NCI-H1436 treated with DMSO at 0.1 percent for 48 hours (cell line): Measurements from ENCODE around the gene RCSD1.
A peak's percentile ranks its signal among the peaks of the same experiment; 100 is the strongest.

ENCODE experiments used
- DNase-seq: peaks from one replicate; lab custom pipeline; 2025; lab: John Stamatoyannopoulos, UW

Gene RCSD1

DNA sequence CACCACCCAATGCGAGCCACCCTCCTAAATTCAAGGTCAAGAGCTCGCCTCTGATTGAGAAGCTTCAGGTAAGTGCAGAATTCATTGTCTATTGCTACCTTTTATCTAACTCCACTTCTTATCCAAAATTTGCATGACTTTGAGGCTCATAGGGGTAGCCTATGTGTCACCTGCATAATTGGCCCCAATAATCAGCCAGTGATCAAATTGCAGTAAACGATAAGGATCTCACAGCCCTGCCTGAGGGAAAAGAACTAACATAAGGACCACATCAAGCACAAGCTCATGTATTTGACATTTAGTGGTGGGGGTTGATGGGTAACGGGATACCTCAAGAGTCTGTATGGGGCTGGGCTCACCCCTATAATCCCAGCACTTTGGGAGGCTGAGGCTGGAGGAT, 60.0 kb downstream of the RCSD1 start:
- no peak for DNase-seq

DNA sequence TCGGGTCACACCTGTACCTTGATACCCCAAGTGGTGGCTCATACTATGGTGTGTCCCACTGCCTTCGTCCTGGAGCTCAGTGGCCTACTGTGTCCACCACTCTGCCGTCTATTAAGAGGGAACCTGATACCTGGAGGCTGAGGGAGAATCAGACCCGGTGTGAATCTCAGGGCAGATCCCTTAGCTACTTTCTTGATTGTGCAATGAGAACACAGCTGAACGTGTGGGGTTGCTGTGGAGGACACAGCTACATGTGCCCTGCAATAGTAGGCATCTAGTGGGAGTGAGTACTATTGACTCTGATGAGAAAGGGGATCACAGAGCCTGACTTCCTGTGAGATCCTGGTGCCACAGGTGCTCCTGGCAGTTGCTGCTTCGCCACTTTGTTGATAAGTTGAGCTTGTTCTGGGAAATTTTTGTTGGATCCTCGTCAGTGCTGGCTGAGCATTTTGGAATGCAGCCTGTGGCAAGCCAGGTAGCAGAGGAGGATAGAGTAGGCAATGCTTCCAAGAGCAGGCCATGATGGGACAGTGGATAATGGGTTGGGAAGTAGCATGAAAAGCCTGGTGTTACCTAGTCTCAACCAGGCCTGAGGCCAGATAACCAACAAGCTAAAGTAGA, 63.5 kb downstream of the RCSD1 start:
- DNase-seq: no peak

DNA sequence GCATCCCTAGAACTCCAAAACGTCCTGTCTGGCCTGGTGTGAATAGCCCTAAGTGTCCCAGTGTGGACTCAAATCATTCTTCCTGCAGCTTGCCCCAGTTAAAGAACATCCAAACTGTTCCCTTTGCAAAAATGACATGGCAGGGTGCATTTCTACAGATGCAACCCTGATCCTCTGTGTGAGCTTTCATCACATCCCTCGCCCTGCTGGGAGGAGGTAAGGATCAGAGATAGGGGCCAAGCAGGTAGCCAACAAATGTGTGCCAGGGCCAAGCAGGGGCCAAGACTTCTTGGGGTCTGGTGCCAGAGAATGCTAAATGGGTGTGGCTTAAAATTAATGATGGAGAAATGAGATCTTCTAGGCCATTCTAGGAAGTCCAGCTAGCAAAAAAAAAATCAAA, 64.7 kb downstream of the RCSD1 start:
- no peak for DNase-seq

DNA sequence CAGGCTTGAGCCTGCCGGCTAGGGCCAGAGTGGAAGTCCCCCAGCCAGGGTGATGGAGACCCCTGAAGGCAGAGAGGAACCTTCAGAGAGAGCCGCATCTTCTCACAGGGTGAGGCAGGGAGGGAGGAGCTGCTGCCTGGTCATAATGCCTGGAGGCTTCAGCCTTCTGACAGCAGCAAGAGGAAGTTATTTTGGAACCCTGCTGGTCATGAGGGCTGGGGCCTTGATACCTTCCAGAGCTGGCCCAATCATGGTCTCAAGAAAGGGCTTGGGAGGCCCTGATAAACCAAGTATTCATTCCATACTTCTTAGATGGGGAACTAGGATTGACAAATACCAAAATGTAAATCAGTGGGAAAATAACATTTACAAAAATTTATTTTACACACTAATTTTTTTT, 65.1 kb downstream of the RCSD1 start:
- no peak for DNase-seq

DNA sequence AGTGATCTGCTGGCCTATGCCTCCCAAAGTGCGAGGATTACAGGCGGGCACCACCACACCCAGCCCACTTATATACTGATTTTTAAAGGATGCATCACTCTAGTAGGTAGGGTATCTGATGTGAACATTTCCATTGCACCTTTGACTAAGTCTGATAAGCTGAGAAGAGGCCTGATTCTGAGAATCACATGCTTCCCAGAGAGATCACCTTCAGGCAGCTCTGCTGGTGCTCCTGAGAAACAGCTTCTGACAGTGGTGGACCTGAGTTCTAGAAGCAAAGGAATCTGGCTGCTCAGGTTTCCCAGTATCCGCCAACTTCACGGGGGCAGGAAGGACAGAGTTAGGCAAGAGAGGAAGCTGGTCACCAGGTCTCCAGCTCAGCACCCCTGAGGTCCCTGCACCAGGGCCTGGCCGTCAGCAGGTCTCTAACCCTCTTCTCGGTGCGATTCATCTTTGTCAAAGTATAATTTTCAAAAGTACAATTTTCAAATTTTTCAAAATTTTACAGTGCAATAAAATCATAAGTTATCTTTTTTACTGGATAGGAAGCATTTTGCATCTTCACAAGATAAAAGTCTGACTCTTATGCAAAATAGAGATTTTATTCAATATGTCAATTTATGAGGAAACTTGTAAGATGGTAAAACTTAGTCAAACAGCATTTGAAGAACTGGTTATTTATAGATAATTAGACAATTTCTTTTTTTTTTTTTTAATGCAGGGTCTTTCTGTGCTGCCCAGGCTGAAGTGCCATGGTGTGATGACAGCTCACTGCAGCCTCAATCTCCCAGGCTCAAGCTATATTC, 65.9 kb downstream of the RCSD1 start:
- no peak for DNase-seq

DNA sequence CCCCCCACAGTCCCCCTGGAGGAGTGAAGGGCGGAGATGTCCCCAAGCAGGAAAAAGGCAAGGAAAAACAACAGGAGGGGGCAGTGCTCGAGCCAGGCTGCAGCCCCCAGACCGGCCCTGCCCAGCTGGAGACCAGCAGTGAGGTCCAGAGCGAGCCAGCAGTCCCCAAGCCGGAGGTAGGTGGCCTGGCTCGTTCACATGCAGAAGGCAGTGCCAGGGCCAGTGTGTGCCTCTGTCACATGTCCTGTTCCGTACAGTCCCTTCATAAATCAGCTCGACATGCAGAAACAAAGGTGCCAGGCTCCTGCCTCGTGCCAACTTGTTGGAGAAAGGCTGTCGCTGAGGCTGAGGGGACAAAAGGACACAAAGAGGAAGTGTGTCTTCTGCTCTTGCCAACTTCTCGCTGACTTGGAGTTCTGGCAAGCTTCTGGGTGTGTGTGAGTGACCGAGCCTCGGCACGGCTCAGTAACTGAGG, 67.7 kb downstream of the RCSD1 start:
- DNase-seq: no peak

DNA sequence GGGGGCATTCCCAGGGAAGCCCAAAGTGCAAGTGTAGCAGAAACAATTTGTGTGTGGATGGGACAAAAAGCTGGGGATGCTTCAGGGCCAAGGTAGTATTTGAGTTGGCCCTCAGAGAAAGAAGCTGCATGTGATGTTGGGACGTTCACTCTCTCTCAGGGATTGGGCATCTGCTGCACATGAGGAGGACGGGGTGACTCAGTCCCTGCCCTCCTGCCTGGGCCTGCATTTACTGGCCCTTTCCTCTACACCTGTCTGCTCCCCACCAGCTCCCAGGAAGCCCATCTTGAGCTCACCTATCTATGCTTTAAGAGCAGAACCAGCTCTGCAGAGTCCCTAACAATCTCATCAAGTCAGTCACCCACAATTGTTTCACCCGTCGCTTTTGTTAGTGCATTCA, 68.3 kb downstream of the RCSD1 start:
- DNase-seq: no peak

DNA sequence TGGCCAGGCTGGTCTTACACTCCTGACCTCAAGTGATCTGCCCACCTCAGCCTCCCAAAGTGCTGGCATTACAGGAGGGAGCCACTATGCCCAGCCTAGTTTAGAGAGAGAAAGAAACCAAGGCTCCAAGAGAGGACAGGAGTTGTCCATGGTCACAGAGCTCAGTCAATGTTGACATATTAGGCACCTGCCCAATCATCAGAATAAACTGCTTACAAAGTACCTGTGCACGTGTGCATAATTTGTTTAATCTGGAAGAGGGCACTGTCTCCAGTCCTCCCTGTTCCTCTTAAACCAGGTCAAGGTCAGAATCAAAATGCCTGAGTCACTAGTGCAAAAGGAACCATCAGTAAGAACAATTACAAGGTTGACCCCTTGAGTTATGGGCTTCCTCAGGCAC, 71.5 kb downstream of the RCSD1 start:
- no peak for DNase-seq

DNA sequence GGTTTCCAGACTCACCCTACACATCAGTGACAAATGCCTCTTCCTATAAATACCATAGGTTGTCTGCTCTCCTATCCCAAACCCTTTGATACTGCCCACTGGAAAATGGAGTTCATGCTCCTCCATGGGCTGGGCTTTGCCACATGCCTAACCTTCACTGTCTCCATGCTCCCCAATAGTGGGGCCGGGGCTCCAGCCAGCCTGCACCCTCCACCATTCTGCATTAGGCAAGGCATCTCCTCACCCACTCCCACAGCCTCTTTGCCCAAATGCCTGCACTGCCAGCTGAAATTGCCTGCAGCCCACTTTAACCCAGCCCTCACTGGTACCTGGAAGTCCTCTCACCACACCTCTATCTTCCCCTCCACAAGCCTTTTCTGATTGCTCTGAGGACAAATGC, 73.5 kb downstream of the RCSD1 start:
- DNase-seq: no peak

DNA sequence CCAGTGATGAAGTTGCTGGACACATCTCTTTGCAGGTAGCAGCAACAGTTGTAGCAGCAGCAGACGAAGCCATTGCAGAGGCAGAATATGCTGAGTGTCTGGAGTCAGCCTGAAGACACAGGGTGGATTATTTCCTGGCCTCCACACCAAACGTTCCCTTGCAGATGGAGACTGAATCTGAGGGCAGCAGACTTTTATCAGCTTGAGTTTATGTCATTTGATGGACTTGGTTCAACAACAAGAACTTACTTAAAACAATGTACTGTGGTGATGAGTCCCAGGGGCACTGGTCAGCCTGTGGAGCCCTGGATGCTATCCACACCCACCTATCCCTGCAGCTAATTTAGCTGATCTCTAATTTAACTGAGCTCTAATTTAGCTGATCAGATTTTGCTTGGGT, 74.7 kb downstream of the RCSD1 start:
- DNase-seq: no peak

DNA sequence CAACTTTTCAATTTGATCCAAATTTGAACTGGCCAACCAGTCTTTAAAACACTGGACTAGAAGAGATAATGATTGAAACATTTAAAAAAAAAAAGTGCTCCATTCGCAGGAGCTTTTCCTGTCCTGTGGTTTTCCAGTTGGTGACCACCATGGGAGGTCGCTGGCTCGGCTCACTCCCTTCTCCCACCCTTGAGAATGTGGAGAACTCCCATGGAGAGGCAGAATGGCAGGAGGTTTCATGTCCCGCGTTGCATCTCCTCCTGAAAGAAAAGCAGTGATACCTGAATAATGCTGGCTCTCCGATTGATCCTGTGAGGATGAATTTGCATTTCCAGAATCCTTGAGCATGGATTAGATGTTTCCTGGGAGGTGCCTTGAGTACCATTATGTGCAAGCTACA, 75.2 kb downstream of the RCSD1 start:
- no peak for DNase-seq

DNA sequence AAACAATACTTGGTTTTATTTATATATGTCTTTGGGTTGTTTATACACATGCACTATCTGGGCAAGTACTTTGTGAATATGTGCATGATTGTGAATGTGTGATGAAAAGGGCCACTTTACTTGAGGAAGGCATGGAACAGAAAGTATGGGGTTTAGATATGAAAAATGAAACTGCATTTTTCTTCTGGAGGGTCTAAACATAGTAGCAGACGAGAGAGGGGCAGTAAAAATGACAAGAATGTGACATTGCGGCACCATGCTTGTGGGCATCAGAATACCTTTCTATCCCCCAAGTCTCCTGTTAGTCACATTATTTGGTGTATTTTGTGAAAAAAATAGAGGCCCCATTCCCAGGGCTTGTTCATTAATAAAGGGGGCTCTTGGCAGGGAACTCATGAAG, 76.3 kb downstream of the RCSD1 start:
- DNase-seq: no peak

DNA sequence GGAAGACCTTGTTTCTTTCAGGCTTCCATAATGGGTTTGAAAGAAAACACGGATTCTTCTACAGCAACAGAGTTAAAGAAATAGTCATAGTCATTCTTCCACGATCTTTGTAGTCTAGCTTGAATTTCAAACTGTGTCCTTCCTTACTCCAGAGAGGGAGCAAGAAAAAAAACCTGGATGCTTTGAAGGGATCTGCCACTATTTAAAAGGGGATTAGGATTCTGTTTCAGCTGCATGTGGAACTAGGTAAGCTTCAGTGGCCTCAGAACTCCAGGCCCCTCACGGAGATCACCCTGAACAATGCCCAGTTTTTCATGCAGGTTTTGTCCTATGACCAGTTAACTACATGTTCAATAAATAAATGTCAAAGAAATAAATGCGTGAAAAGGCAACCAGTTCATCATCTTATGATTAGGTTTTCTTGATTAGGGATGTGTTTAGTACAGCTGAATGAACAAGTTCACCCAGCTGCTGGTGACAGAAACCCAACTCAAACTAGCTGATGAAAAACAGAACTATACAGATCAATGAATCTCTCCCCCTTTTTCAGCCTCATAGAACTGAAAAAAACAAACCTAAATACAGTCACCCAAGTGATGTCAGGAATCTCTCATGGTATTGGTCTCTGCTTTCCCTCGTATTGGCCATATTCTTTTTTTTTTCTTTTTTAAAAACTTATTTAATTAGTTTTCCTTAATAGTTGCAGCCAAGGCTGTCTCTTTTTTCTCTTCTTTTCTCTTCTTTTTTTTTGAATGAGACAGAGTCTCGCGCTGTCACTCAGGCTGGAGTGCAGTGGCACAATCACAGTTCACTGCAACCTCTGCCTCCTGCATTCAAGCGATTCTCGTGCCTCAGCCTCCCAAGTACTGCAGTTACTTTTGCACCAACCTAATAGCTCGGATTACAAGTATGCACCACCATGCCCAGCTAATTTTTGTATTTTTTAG, 77.2 kb downstream of the RCSD1 start:
- DNase-seq: no peak

DNA sequence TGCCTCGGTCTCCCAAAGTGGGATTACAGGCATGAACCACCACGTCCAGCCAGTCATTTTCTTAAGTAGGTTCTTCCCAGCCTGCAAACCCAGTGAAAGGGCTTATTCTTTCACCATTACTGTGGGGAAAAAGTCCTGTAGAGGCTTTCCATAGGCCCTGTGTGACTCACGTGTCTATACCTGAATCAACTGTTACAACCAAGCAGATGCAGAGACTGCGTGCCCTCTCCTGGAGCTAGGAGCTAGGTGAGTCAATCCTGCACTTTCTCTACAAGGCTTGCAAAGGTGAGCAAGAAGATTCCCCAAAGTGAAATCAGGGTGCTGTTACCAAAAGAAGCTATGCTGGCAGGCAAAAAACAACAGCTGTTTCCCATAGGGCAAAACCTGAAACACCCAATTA, 77.9 kb downstream of the RCSD1 start:
- DNase-seq: no peak

DNA sequence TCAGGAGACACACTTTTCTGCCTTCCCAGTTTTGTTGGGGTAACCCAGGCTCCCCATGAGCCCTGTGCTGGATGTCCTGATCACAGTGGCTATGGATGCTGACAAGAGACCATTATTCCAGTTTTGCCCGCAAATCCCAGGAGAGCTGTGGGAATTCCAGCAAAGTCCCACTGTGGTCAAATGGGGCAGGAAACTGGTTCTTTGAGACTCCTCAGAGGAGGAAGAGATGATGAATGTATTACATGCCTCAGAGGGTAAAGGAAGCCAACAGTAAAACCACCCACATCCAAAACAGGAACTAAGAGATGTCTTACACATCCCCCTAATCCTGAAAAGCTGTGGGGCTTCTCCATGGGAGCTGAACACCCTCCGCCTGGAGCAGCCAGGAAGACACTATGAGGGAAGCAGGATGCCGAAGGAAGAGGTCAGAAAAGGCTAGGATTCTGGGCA, 78.9 kb downstream of the RCSD1 start:
- DNase-seq: no peak

DNA sequence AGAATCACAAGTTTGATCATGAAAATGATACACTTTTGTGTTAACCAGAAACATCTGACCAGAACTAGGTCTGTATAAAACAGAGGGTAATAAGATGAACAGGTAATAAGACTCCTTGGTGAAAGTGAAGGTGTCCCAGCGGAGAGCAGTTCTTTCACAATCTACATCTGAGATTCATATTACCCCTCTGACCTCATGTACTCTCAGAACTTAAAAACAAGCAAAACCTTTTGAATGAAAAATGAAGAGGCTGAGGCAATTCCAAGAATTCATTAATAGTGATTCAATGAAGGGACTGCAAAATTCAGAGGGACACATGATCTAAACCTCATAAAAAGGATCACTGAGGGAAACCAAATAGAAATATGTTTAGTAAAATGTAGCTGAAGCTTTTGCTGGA, 80.8 kb downstream of the RCSD1 start:
- no peak for DNase-seq

DNA sequence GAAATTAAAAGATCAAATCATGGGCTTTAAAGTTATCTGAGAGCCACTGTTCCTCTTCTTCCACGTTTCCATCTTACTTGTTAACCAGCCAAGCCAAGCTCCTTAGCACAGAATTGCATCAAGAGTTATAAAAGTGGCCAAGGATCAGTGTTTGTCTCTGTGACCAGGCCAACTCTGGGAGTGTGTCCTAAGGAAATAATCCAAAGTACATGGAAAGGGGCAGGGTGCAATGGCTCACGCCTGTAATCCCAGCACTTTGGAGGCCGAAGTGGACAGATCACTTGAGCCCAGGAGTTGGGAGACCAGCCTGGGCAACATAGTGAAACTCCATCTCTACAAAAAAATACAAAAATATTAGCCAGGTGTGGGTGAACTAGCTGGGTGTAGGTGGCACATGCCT, 81.8 kb downstream of the RCSD1 start:
- DNase-seq: no peak

DNA sequence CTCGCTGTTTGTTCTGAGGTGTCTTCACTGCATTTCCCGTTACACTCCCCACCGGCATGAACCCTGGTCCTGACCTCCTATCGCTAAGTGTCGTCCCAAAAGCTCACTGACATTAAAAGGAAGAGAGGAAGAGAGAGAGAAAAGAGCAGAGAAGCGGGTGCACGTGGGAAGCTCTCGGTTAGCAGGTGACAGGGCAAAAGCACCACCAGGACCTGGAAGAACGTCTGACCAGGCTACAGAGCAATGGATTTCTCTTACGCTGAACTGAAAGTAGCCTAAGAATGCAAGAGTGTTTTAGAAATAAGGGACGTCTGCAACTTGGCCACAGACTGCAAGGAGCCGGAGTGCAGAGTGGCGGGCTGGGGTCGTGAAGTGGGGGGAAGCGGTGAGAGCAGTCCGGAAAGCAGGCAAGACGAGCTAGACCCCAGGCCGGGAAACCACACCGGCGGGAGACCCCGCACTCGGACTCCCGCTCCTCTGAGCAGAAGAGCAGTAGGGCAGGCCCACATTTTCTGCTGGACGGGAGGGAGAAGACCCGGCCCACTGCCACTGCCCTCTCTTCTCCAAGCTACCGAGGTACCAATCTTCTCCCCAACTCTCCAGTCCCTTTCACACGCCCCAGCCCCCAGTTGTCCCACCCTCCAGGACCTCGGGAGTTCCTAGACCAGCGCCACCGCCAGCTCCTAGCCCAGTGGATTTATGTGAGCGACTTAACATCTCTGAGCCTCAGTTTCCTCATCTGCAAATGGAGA, 83.5 kb downstream of the RCSD1 start:
- DNase-seq: no peak

DNA sequence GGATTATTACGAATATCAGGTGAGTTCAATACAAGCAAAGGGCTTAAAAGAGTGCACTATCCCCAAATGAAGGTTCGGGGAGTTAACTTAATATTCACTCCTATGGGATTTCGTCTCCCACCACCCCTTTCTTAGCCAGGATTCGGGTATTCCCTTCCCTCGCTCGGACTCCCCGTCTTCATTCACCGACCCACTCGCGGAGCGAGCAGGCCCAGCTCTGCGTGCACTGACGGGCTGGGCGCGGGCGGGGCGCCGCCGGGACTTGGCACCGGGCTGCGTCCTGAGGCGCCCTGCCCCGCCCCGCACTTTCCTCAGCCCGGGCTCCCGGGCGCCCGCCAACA, 84.0 kb downstream of the RCSD1 start:
- DNase-seq: no peak

DNA sequence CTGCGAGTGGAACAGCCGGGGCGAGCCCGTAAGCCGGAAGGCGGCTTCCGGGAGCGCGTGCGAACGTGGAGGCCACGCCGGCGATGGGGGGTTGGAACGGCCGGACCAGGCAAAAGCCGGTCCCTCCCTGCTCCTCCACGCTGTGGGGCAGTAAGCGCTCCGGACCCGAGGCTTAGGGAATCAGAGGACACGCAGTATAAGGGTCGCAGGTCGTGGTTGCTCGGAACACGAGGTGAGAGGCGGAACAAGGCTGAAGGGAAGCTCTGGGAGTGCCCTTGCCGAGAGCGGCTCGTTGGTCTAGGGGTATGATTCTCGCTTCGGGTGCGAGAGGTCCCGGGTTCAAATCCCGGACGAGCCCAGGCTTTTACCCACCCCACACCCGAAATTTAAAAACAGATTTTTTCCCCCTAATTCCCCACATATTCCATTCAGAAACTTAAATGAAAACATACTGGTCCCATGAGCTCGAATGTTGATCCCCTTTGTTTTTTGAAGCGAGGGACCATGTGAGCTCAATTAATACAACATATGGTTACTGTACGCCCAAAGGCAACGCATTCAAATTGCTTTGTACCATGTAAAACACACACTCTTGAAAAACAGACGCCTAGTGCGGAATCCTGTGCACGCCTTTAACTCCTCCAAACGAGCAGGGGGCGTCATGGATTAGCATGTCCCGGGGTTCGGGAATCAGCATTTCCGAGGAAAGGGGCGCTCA, 84.6 kb downstream of the RCSD1 start:
- peak; percentile 46 for DNase-seq
